GM19023 (cell line): Measurements from ENCODE around the gene U2AF1.
"Not testable (repeated sequence)": the region's sequence is repeated elsewhere in the genome, so short reads cannot be mapped to it uniquely, and the experiment has no call there.

Experiments used
- ATAC-seq: cut with Tn5 transposase; IDR thresholded peaks from one replicate; pipeline ENCODE4 v1.9.1; 2021; ENCODE audit warnings: mild to moderate bottlenecking, moderate library complexity; ENCODE audit not compliant: unreplicated experiment

The U2AF1 gene

DNA sequence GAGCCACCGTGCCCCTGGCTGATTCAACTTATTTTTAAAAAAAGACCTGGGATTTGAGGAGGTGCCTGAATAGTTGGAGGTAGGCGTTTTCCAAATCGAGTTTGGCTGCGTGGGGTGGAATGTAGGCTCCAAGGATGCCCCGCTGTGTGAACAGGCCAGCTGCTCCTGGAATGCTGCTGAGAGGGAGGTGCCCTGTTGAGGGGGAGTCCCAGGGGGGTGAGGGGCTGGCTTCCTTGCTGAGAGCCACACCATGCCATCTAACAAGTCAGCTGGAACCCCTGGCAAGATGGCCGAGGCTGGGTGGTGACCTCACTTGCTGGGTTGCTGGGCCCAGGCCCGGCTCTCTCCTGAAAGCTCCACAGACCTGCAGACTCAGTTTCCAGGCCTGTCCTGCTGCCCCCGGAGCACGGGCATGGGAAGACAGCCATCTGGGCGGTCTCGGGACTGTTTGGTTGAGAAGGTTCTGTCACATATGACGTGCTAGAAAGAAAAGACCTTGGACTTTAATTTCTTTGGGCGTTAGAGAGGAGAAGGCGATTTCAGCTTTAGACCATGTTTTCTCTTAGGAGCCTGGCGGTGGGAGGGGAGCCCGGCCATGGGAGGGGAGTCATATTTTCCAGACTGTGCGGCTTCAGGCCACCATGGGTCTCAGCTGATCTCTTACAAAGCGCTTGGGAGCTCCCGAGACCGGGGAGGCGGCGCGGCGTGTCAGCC is 24.6 kb downstream of the U2AF1 start:
- not testable (repeated sequence) for ATAC-seq

DNA sequence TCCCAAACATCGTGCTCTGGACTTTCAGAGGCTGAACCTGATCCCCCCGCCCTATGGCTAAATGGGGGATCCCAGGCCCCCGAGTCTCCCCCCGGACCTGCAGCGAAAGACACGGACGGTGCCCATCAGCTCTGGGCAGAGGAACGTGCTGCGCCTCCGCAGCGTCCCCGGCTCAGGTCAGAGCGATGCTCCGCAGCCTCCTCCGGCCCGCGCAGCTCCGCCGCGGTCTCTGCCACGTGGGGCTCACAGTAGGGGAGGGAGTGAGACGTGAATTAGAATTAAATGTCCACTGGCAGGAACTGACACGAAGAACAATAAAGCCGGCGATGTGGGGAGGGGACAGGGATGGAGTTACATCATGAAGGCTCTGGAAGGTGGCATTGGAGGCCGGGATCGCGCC is 30.7 kb downstream of the U2AF1 start:
- ATAC-seq: not testable (repeated sequence)

DNA sequence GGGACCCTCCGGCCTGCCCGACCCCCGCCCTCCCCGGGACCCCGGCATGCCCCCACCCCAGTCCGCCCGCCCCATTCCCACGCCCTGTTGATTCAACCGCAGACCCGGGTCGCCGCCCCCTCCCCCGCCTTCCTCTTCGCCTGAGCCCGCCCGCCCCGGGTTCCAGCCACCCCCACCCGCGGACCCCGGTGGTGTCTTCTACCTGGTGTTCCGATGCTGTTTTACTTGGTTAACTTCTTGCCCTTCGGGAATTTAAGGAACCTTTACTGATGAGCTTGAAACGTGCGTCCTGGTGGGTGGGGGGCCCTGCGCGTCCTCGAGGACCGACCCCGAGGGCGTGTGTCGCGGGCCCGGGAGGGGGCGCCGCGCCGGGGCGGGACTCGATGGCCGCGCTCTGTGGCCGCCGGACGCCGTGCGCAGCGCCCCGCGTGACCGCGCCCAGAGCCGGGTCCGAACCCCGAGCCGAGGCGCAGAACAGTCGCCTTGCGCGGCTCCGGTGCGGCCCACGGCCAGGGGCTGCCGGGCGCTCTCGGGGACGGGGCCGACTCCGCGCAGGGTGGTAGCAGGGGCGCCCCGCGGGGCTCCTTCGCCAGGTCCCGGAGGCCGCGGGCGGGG is 31.2 kb downstream of the U2AF1 start:
- ATAC-seq: not testable (repeated sequence)

DNA sequence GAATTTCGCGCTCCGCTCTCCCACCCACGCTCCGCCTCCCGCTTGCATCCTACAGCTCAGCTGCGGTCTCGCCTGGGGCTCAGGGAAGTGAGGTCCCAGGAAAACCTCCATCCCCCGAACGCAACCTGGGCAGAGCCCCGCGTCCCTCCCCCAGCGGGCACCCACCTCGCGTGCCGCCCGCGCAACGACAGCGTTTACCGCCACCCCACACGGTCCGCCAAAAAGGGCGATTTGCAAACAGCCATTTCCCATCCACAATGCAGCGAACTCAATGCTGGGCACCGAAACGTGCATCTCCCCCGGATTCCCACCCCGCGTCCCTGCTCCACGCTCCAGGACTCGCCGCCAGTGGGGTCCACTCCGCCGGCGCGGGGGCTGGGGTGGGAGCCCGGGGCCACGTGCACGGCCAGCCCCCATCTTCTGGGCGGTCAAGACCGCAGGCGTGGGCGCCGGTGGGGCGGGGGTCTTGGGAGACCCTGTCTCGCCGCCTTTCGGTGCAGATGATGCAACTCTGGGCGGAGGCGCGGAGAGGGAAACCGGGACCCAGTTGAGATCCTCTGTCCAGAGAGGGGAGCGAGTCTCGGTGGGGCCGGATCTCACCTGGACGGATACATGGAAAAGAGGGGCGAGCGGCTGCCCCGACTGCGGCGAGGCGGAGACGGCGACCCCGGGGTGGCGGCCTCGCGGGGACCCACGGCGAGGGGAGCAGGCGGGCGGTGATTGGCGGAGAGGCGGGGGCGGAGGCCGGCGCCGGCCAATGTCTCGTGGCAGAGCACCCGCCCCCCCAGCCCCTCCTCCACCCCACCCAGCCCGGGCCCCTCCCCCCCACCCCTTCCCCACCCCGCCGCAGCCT is 32.0 kb downstream of the U2AF1 start, which contains the start of gene CBS:
Gene CBS (minus strand): TSS at position 666 of the 853 bp plus-strand sequence. CDS start 3,642 bp downstream, outside the sequence.
- not testable (repeated sequence) for ATAC-seq

DNA sequence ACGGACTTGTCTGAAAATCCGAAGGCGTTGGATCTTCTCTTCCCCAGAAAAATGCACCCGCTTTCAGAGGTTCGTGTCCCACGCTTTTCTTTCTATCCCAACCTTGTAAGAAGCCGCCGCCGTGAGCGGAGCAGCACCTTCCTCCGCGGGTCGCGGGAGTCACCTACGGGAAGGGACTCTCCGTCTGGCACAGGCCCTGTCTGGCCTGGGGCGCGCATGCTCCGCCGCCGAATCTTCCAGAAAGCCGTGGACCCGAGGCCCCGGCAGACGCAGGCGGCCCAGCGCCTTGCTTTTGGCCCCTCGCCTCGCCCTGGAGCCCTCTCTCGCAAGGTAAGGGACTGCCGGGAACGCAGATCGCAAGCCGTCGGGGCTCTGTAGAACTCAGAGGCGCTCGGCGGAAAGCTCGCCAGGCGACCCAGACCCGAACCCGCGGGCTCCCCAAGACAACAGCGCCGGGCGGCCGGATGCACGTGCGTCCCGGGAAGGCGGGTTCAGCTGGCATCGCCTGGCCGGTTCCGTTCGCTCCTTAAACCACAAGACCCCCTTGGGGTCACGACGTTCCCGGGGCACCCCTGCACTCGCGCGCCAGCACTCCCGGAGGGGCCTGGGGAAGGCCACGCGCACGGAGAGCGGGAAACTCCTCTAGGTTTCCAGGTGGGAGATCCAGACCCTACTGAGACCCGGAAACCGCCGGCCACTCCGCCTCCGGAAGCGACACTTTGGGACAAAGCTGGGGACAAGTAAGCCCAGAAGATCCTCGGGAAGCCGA is 32.8 kb downstream of the U2AF1 start:
- not testable (repeated sequence) for ATAC-seq

DNA sequence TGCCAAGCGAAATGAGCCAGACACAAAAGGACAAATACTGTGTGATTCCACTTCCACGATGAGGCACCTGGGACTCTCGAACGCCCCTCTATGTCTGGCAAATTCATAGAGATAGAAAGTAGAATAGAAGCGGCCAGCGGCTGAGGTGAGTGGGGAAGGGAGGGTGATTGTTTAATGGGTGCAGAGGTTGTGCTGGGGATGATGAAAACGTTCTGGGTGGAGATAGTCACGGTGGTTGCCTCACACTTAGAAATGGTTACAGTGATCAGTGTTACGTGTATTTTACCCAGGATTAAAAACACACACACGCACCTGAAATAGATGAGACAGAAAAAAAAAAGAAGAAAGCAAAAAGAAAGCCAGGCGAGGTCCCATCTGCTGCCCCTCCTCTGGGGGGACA is 34.6 kb downstream of the U2AF1 start:
- not testable (repeated sequence) for ATAC-seq

DNA sequence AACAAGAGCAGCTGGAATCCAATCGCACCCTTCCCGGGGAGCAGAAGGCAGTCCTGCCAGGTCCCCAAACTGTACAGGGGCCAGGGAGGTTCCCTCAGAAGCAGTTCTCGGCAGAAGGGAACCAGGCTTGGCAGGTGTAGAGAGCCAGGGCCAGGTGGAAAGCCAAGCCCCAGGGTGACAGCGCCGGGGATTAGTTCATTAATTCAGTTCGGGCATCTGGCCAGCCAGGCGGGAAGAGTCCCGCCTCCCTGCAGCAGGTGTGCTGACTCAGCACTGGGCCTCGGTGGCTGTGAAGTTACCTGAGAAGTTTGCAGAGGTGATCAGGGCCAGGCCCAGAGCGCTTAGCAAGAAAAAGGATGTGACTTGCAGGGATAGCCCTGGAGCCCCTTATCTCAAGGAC is 37.7 kb downstream of the U2AF1 start:
- not testable (repeated sequence) for ATAC-seq

DNA sequence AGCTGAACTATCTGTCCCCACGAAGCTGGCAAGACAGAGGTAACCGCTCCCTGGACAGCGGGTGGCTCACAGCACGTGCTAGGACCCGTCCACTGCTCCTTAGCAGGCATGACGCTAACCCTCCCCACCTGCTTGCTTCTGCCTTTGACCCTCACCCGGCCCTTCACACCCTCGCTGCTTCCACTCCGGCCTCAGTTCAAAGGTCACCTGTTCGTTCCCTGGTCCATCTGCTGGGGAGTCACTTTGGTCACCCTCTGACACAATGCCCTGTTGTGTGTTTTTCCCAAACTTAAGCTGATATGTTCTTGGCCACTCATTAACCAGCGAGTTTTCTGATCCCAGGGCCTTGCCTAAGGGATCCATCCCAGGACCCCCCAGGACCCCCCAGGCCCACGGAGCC is 39.3 kb downstream of the U2AF1 start:
- not testable (repeated sequence) for ATAC-seq

DNA sequence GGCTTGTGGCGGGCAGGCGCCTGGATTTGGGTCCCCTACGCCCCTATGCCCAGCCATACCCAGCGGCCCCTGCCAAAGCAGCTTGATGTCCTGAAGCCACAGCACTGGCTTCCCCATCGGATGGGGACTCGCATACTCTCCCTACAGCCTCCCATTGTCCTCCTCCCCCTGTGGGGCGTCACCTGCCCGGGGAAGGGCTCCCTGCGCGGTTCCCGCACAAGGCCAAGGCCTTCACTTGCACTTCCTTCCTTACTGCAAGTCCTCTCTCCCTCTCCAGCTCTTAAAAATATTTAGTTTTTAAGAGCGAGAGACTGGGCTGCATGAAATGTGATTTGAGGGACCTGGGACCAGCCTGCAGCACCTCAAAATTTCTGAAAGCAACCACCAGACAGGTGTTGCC is 40.7 kb downstream of the U2AF1 start:
- ATAC-seq: not testable (repeated sequence)

DNA sequence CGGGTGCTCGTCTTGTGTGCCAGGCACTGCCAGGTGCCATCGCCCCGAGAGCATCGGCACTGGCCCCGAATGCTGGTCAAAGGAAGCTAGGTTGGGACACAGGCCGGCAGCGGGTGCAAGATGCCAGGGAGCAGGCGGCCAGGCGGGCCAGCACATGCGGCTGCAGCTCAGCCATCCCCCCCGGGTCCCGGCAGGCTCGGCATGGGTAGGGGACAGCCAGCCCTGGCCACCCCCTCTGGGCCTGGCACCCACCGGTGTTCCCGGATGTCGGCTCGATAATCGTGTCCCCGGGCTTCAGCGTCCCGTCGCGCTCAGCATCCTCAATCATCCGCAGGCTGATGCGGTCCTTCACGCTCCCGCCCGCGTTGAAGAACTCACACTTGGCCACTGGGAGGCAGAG is 41.4 kb downstream of the U2AF1 start:
- ATAC-seq: not testable (repeated sequence)

DNA sequence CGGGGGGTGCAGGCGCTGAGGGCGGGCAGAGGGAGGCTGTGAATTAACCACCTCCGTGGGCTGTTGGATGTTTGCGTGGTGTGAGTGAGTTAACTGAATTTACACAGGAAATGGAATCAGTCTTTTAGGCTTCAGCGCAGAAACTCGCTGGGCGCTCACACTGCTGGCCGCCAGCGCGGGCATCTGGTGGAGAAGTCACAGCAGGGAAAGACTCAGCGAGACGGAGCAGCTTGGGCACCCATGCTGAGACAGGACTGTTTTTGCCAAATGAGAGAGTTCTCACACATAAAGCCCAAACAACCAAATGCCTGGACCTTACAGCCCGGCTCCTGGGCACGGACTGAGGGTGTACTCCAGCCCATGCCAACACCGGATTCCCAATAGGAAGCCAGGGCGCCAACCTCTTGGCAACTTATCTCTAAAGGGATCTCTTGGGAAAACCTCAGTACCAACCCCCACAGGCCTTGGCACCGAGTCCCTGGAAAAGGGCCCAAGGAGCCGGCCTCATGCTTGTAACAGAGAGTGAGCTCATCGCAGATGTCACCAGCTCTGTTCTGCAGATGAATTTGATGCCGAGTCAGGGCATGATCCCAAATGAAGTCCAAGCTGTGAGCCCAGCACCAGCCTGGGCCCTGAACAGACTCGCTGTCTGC is 43.0 kb downstream of the U2AF1 start:
- ATAC-seq: not testable (repeated sequence)

DNA sequence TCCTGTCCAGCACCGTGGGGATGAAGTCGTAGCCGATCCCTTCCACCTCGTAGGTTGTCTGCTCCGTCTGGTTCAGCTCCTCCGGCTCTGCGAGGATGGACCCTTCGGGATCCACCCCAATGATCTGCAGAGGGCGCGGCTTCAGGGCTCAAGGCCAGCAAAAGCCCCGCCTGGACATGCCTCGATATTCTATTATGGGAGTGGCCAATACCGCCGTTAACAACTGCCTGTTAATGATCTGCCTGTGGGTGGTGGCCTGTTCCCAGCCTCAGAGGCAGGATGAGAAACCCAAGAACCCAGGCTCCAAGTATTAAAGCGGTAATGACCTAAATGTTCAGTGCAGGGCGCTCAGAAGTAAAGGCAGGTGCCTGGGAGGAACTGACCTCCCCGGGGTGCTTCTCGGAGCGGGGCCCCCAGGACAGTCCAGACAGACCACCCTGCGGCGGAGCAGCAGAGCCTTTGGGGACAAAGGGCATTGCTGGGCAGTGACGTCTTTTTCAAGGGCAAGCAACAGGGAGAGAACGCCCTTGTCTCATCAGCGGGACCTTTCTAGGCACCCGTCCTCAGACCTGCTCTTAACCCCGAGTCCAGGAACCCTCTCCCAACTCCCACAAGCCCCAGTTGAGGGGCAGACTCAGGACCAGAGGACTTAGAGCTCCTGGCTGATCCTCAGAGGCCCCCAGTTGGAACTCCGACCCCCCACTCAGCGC is 44.3 kb downstream of the U2AF1 start:
- ATAC-seq: not testable (repeated sequence)

DNA sequence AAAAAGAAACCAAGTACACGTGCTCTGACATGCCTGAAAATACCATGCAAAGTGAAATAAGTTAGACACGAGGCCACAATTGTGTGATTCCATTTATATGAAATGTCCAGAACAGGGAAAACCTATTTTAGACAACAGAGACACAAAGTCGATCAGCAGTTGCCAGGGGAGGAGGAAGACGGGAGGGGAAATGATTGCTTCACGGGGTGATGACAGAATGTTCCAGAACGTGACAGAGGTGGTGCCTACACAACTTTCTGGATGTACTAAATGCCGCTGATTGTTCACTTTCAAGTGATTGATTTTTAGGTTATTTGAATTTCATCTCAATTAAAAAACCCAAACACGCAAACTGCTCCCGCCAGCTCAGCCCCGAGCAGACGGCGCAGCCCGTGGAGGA is 54.3 kb downstream of the U2AF1 start:
- ATAC-seq: not testable (repeated sequence)

DNA sequence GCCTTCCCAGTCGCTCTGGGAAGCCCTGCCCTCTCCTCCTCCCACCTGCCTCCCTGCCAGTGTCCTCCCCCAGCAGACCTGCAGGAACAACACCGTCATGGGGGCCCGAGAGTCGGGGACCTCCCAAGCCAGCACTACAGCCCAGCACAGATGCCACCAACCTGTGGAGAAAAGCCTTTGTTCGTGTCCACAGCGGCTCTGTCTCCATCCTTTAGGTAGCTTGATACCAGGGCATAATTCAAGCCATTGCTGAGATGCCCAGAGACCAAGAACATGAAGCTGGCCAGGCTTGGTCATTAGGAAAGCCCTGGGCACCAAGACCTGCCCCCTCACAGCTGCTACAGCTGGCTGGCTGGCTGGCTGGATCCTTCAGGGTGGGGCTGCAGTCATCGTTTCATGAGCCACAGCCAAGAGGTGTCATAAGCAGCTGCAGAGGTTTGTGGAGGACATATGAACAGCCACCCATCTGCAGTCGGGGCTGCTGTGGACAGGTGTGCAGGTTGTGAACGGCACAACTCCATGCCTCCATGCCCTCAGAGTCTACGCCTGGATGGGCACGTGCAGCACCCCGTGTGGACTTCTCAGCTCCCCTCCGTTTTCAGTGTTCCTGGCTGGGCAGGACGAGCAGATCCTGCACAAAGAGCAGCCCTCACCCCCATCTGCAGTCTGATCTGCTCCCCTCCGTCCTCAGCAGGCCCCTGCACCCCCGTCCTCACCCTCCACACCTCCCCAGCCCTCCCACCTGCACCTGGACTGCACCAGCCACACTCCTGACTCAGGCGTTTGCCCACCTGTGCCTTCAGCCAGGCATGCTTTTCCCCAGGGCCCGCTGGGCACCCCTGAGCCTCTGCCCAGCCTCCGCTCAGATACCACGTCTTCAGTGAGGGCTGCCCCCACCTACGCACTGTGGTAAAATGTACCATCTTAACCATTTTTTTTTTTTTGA is 61.2 kb downstream of the U2AF1 start:
- not testable (repeated sequence) for ATAC-seq

DNA sequence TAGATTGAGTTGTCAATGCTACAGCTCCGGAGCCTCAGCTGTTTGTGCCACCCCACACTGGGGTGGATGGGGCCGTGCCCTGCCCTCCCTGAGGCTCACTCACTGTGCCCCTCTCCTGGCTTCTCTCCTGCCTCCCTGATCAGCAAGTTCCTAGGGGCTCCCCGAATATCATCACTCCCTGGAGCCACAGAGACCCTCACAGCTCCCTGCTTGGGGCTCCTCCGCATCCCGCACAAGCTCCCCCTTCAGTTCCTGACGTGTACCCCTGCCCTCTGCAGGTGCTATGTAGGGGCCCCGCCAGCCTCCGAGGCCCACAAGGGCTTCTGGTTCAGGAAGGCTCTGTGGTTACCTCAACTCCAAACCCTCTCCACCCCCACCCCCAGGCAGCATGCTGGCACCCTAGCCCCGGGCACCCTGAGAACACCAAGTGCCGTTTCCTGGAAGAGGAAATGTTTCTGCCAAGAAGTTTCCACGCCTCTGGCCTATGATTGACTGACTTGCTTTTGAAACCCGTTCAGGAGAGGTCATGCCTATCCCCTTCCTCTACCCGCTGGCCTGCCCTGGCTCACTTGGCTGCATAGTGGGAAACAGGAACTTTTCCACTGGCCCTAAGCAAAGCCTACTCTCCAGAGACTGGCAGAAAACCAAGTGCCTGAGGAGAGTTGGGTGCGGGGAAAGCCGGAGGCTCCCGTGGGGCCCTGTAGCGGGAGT is 62.0 kb downstream of the U2AF1 start:
- ATAC-seq: not testable (repeated sequence)

DNA sequence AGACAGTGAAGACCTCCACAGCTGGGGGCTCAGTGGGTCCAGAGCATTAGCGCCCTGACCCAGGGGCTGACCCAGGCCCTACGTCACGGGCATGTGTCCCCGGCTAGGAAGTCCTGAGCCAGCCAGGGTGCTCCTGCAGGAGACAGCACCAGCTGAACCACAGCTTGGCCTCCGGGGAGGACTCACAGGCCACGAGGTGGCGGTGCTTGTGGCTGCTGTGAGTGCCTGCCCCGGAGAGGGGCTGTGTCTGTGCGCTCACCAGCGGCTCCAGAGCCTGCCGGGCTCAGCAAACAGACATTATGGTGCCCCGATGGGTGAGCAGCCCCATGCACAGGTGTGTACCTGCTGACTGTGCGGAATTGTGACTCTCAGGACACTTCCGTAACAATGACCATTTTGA is 62.8 kb downstream of the U2AF1 start:
- not testable (repeated sequence) for ATAC-seq

DNA sequence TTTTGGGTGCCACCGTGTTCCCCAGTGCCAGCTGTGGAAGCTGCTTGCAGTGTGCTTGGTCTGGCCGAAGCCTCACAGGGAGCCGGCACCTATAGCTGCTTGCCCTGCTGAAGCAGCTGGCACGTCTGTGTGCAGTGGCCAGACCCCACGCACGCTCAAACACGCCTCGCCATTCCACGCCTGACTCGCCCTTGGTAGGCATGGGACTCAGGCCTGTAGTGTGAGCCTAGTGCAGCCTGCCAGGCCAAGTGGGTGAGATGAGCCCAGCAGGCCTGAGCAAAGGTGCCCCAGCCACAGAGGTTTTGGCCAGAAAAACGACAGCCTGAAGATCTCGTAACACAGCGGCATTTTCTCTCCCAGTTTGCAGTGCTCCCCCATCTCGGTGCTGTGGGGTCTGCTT is 64.1 kb downstream of the U2AF1 start:
- ATAC-seq: not testable (repeated sequence)
